Prostate gland (tissue), 2 donors: ENCODE data around the gene NDUFAF5.

Source experiments
- CTCF ChIP-seq, 4 experiments: fragments of 200-600 bp in 2 of 4; fragments of 450-650 bp in 2 of 4; sonication (generic) in 2 of 4; IDR thresholded peaks; 1 replicate in 3 of 4; 2 replicates in 1 of 4; pipeline ENCODE4 v1.5.1; 2016 to 2019; ENCODE audit warnings: antibody characterized with exemption in 4 of 4, mild to moderate bottlenecking in 2 of 4, moderate library complexity in 2 of 4
- POLR2A ChIP-seq: fragments of 450-650 bp; IDR thresholded peaks from one replicate; pipeline ENCODE4 v1.6.1; 2016; ENCODE audit warnings: antibody characterized with exemption, mild to moderate bottlenecking

- TF ChIP-seq POLR2A (no peak), CTCF (IDR thresholded peaks at IDR 0.05) (no peak)
Observed at GRCh38 chr20:13736436-13737191, 48.2 kb upstream of the NDUFAF5 start.
